ENCODE data around the gene ISG20. TPM values are rescaled to one million over a fixed set of nuclear protein-coding genes. Genes with fewer than 3 reads are reported as not detected.
A peak's percentile ranks its signal among the peaks of the same experiment; 100 is the strongest.

Gene ISG20
- total RNA-seq, 6 donors from 2014 or later: 41.3 to 119 (median 67.0) TPM

DNA sequence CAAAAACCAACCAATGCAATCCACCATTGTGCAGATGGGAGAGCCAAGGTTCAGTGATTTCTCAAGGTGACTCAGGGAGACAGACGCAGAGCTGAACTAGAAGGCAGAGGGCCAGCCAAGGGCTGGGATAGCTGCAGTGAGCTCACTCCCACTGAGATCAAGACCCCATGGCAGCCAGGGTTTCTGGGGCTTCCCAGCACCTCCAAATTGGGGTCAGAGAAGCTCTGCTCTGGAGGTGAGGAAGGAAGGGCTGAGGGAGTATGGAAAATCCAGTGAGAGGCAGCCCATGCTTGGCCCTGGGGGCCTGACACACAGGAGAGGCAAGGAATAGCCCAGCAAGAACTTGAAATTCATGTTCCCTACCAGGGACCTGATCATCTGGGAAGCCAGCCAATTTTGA lies 61.0 kb downstream of the ISG20 start:
- TF ChIP-seq POLR2AphosphoS5 (IDR thresholded peaks at IDR 0.05) (no peak), EP300 (IDR thresholded peaks at IDR 0.05) (no peak), POLR2A (IDR thresholded peaks at IDR 0.05) (no peak)
- TF ChIP-seq, protein P1, sequence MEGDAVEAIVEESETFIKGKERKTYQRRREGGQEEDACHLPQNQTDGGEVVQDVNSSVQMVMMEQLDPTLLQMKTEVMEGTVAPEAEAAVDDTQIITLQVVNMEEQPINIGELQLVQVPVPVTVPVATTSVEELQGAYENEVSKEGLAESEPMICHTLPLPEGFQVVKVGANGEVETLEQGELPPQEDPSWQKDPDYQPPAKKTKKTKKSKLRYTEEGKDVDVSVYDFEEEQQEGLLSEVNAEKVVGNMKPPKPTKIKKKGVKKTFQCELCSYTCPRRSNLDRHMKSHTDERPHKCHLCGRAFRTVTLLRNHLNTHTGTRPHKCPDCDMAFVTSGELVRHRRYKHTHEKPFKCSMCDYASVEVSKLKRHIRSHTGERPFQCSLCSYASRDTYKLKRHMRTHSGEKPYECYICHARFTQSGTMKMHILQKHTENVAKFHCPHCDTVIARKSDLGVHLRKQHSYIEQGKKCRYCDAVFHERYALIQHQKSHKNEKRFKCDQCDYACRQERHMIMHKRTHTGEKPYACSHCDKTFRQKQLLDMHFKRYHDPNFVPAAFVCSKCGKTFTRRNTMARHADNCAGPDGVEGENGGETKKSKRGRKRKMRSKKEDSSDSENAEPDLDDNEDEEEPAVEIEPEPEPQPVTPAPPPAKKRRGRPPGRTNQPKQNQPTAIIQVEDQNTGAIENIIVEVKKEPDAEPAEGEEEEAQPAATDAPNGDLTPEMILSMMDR (IDR thresholded peaks at IDR 0.05): no peak
- ATAC-seq (ENCODE audit: low FRiP score in 2 of 2) (no peak), DNase-seq (no peak)

DNA sequence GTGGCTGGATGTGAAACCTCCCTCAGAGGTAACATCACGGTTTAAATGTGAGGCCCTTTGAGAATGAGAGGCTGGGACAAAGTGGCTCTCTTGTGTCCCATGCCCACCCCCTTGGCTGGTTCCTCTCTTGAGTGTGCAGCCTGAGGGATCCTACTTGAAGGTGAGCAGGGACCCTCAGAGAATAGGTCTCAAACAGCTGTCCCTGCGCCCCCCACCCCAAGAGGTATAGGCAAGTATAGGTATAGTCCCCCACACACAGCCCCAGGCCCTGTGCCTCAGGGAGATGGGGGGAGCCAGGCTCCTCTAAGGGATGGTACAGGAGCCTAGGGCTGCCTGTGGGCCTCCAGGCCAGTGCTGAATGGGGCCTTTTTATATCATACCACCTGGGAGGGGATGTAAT lies 61.9 kb downstream of the ISG20 start:
- no peak for TF ChIP-seq EP300 (IDR thresholded peaks at IDR 0.05)
- TF ChIP-seq, protein P1 (IDR thresholded peaks at IDR 0.05): no peak
- TF ChIP-seq POLR2AphosphoS5 (IDR thresholded peaks at IDR 0.05): no peak
- no peak for TF ChIP-seq POLR2A (IDR thresholded peaks at IDR 0.05)

More for the DNA sequence above, 61.0 kb downstream of the ISG20 start:
- no peaks in the 10 kb centered on the region for H3K36me3 ChIP-seq
- 100% methylated on average over 1 of the region's 1 CpG for WGBS, 2 donors
- H3K27me3 ChIP-seq: no peaks in the 10 kb centered on the region
- no peaks in the 10 kb centered on the region for H3K9me3 ChIP-seq
- H3K4me1 ChIP-seq: peaks cover 0 to 3% (median under 1%) of the 10 kb centered on the region in 4 donors
- H3K27ac ChIP-seq: no peak overlapping the region
- H3K4me3 ChIP-seq: no peak overlapping the region

DNA sequence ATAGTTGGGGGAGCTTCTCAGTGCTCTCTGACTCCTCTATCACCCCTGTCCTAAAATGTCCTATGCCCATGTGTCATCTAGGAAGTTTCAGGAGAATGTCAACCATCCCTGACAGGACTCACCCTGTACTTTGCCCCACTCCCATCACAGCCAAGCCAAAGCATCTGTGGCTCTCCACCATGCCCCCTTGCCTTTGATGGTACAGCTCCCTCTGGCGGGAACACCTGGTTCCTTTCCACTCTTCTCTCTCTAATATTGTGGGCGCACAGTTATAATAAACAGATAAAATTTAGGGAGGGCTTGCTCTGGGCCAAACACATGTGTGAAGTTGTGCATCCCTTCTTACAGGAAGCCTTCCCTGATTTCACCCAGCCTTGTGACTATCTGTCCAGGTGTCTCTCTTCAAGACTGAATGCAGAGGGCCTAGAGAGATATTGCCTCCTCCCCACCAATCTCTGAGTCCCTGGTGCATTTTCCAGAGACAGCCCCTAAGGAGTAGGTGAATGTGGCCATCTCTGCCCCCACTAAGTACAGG lies 62.8 kb downstream of the ISG20 start:
- Histone ChIP-seq H3K4me3 (no peak overlapping the region), H3K9me3 (no peaks in the 10 kb centered on the region), H3K27ac (no peak overlapping the region), H3K27me3 (peaks cover 0 to 5% (median 0%) of the 10 kb centered on the region in 4 donors), H3K36me3 (no peaks in the 10 kb centered on the region), H3K4me1 (peaks cover 6 to 14% (median 8%) of the 10 kb centered on the region in 4 donors)
- TF ChIP-seq, protein P1 (IDR thresholded peaks at IDR 0.05): no peak
- TF ChIP-seq POLR2AphosphoS5 (IDR thresholded peaks at IDR 0.05): no peak
- TF ChIP-seq EP300 (IDR thresholded peaks at IDR 0.05): no peak
- TF ChIP-seq POLR2A (IDR thresholded peaks at IDR 0.05): no peak
- no peak for DNase-seq
- no peak for ATAC-seq (ENCODE audit: low FRiP score in 2 of 2)
- 73 to 89% methylated on average over 2 of the region's 2 CpGs for WGBS, 2 donors

More for the DNA sequence above, 61.9 kb downstream of the ISG20 start:
- H3K27me3 ChIP-seq: no peaks in the 10 kb centered on the region
- no peaks in the 10 kb centered on the region for H3K36me3 ChIP-seq
- H3K4me3 ChIP-seq: no peak overlapping the region
- peaks cover 4 to 11% (median 6%) of the 10 kb centered on the region in 4 donors for H3K4me1 ChIP-seq
- H3K9me3 ChIP-seq: no peaks in the 10 kb centered on the region
- no peak for DNase-seq
- no peak overlapping the region for H3K27ac ChIP-seq
- ATAC-seq (ENCODE audit: low FRiP score in 2 of 2): no peak
- WGBS, 2 donors: 75 to 92% methylated on average over 1 to 2 of the region's 2 CpGs

DNA sequence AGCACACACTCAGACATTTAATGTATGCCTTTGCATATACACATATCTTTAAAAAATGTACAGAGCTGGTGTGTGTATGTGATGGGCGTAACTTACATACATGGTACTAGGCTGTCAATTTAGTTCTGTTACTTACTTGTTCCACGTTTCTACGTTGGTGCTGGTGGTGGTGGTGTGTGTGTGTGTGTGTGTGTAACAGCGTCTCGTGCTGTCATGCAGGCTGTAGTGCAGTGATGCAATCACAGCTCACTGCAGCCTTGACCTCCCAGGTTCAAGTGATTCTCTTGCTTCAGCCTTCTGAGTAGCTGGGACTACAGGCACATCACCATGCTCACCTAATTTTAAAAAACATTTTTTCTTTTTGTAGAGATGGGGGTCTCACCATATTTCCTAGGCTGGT lies 64.2 kb downstream of the ISG20 start:
- Histone ChIP-seq H3K4me1 (peaks cover 6 to 14% (median 8%) of the 10 kb centered on the region in 4 donors), H3K27me3 (peaks cover 0 to 5% (median 0%) of the 10 kb centered on the region in 4 donors), H3K36me3 (no peaks in the 10 kb centered on the region), H3K27ac (no peak overlapping the region), H3K4me3 (no peak overlapping the region), H3K9me3 (no peaks in the 10 kb centered on the region)
- 34 to 59% methylated on average over 5 of the region's 5 CpGs for WGBS, 2 donors
- DNase-seq (peak in 1 of 2 donors; percentile 33), ATAC-seq (ENCODE audit: low FRiP score in 2 of 2) (no peak)
- TF ChIP-seq POLR2AphosphoS5 (IDR thresholded peaks at IDR 0.05): no peak
- TF ChIP-seq, protein P1 (IDR thresholded peaks at IDR 0.05): no peak
- no peak for TF ChIP-seq POLR2A (IDR thresholded peaks at IDR 0.05)
- no peak for TF ChIP-seq EP300 (IDR thresholded peaks at IDR 0.05)

DNA sequence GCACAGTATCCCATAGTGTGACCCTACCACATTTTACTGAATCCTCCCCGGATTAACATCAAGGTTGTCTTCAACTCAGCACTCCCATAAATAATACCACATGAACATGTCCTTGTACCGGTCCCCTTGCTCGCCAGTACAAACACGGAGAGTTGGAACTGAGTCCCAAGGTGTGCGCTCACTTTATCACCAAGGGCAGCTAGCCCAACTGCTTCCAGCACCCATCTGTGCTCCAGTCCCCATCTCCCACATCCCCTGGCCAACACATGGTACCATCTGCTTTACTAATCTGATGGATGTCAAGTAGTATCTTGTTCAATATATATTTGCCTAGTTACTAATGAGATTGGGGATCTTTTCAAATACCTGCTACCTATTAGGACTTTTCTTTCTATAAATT lies 64.7 kb downstream of the ISG20 start:
- DNase-seq: no peak
- 94 to 98% methylated on average over 5 of the region's 5 CpGs for WGBS, 2 donors
- TF ChIP-seq POLR2AphosphoS5 (IDR thresholded peaks at IDR 0.05) (no peak), EP300 (IDR thresholded peaks at IDR 0.05) (no peak), POLR2A (IDR thresholded peaks at IDR 0.05) (no peak)
- TF ChIP-seq, protein P1 (IDR thresholded peaks at IDR 0.05): no peak
- Histone ChIP-seq H3K4me3 (no peak overlapping the region), H3K27ac (no peak overlapping the region), H3K4me1 (peaks cover 6 to 18% (median 9%) of the 10 kb centered on the region in 4 donors), H3K27me3 (peaks cover 0 to 5% (median 0%) of the 10 kb centered on the region in 4 donors), H3K9me3 (no peaks in the 10 kb centered on the region), H3K36me3 (no peaks in the 10 kb centered on the region)
- ATAC-seq (ENCODE audit: low FRiP score in 2 of 2): no peak
